ENCODE measurements around the gene AHCTF1.
"Not testable (repeated sequence)": the region's sequence is repeated elsewhere in the genome, so short reads cannot be mapped to it uniquely, and the experiment has no call there.

DNA sequence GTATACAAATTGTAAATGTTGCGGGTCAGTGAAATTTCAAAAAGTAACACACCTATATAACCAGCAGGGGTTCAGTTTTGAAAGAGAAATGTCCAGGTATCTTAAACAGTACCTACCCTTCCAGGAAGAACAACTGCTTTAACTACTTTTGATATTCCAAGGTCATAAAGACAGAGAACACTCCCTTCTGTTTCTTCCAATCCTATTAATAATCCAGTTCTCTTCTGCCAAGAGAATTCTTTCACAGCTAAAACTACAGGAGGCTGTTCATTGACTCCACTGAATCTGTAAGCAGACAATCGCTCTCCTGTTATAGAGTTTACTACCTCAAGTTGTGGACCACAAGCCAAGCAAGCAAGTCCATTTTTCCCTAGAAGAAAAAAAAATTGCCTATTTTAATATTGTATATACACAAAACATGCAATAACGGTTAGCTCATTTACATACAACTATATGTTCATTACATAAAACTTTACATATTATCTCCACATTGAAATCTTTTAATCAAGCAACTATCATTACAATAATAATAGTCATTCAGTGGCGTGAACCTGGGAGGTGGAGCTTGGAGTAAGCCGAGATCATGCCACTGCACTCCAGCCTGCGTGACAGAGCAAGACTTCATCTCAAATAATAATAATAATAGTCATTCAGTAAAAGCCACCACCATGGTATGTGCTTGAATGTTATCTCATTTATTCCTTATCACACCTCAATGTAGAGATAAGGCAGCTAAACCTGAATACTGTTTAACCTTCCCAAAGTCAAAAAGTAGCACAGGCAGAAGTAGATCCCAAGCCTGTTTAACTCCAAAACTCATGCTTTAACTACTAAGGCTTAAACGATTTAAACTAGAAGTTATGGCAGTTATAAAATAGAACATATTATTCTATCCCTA is 15.5 kb downstream of the AHCTF1 start:
- TF ChIP-seq, protein P1, sequence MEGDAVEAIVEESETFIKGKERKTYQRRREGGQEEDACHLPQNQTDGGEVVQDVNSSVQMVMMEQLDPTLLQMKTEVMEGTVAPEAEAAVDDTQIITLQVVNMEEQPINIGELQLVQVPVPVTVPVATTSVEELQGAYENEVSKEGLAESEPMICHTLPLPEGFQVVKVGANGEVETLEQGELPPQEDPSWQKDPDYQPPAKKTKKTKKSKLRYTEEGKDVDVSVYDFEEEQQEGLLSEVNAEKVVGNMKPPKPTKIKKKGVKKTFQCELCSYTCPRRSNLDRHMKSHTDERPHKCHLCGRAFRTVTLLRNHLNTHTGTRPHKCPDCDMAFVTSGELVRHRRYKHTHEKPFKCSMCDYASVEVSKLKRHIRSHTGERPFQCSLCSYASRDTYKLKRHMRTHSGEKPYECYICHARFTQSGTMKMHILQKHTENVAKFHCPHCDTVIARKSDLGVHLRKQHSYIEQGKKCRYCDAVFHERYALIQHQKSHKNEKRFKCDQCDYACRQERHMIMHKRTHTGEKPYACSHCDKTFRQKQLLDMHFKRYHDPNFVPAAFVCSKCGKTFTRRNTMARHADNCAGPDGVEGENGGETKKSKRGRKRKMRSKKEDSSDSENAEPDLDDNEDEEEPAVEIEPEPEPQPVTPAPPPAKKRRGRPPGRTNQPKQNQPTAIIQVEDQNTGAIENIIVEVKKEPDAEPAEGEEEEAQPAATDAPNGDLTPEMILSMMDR (IDR thresholded peaks at IDR 0.05), result not testable (repeated sequence)
- not testable (repeated sequence) for TF ChIP-seq POLR2A (IDR thresholded peaks at IDR 0.05)

Data from adrenal gland (tissue), 5 donors.